ENCODE measurements around the gene PLCB1.

Gene PLCB1

DNA sequence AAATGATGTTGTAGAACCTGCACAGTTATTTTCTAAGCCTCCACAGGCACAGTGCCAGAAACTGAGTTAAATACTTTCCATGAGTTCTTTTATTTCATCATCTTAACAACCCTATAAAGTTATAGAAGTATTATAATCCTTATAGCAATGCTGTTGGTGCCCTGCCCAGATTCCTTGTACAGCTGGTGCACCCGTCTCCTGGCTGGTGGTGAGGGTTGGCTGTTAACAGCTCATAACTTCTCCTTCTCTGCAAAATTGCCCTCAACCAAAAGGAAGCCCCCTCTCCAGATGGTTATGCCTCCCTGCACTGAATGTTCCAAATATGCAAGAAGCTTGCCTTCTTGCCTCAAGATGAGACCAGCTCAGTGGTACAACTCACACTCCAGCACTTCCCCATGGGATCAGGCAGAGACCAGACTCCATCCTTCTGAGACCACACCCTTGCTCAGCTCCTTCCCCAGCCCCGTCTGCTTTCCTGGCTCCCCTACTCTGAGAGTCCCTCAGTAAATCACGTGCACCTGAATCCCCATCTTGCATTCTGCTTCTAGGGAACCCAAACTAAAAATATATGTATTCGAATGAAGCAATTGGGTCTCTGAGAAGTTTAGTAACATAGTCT, 632.4 kb downstream of the PLCB1 start:
- DNase-seq: no peak

- DNase-seq: no peak
Measured at GRCh38 chr20:8766868-8767390, 634.9 kb downstream of the PLCB1 start.

GRCh38 chr20:8774412-8774811, 642.3 kb downstream of the PLCB1 start:
- DNase-seq: no peak

- no peak for DNase-seq
Measured at GRCh38 chr20:8777911-8778310, 645.8 kb downstream of the PLCB1 start.

- DNase-seq: no peak
Measured at GRCh38 chr20:8778387-8778786, 646.3 kb downstream of the PLCB1 start.

DNA sequence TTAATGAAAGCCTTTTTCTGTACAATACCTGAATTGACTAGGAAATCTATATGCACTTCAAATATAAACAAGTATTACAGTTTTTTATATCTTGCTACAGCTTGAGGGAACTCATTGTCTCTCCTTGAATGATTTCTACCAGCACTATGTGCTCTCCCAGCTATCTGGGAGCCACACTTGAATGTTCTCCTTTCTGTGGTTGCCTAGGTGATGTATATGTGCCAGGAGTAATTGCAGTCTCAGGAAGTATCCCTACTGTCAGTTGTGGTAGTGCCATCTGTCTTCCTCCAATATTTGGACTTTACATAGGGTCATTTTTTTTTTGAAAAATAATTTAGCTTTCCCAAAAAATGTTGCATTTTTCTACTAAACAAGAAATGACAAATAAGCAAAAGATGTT, 648.8 kb downstream of the PLCB1 start:
- DNase-seq: no peak

- no peak for DNase-seq
Measured at GRCh38 chr20:8782804-8783203, 650.7 kb downstream of the PLCB1 start.

- no peak for DNase-seq
Measured at GRCh38 chr20:8783734-8784133, 651.7 kb downstream of the PLCB1 start.

DNA sequence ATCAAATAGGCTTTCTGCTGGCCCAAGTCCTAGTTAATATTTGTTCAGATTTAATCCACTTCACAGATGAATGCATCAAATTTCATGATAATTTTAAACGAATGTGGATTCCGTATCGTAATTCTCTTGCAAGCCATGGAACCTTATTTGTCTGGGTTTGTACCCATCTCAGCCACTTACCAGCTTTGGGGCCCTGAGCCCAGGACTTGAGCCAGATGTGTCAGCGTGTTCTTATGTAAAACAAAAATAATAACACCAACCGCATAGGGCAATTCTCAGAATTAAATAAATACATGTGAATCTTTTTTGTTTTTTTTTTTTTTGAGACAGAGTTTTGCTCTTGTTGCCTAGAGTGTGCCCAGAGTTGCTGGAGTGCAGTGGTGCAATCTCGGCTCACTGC, 654.3 kb downstream of the PLCB1 start:
- DNase-seq: no peak

- no peak for DNase-seq
Measured at GRCh38 chr20:8787090-8787489, 655.0 kb downstream of the PLCB1 start.

DNA sequence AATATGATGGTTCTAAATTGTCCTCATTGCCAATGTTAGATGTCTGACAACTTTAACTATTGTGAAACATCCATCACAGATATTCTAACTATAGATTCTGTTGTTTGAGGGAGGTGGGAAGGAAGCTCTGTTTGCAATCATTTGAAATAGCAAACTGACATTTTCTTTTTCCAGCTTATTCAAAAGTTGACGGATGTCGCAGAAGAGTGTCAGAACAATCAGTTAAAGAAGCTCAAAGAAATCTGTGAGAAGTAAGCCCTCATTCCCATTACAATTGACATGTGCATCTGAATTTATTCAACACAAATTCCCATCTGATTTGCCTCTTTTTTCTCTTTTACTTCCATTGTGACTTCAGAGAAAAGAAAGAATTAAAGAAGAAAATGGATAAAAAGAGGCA, 656.2 kb downstream of the PLCB1 start:
- no peak for DNase-seq

DNA sequence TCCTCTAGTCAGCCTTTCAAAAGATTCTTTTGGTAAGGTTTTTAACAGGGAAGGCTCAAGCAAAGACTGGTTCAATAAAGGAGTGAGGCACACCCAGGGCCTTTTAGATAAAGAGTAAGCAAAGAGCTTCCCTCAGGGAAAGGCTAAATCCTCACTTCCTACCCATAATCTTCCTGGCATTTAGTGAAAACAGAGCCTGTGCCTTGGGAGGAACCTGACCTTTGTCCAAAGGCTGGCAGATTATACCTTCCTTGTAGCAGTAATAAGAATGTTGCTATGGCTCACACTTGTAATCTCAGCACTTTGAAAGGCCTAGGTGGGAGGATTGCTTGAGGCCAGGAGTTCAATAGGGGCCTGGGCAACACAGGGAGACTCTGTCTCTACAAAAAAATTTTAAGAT, 656.8 kb downstream of the PLCB1 start:
- DNase-seq: no peak

GRCh38 chr20:8790442-8791074, 658.5 kb downstream of the PLCB1 start:
- DNase-seq: no peak

GRCh38 chr20:8795404-8795803, 663.3 kb downstream of the PLCB1 start:
- DNase-seq: no peak

DNA sequence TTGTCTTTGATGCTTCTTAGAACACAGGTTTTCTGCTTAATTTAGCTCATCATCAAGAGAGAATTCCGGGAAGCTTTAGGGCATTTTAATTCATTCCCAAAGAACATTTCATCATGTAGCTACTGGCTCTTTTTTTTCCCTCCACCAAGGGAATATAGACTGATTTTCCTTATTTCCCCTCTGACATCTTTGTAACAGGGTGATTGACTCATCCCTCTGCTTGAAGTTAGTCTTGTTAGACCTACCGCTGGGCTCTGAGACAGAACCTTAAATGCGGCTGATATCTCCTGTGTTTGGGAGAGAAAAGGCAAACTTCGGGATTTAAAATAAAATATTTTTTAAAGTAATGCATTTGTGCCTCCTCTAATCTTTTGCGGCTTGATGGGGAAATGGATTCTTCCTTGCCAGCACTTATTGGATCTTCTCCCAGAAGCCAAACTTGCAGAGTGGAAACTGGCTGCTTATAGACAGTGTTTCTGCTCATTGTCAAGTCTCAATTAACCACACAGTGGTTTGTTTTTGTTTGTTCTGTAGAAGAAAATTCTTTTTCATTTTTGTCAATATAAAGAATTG, 664.1 kb downstream of the PLCB1 start:
- DNase-seq: no peak

- no peak for DNase-seq
Measured at GRCh38 chr20:8798505-8798904, 666.4 kb downstream of the PLCB1 start.

DNA sequence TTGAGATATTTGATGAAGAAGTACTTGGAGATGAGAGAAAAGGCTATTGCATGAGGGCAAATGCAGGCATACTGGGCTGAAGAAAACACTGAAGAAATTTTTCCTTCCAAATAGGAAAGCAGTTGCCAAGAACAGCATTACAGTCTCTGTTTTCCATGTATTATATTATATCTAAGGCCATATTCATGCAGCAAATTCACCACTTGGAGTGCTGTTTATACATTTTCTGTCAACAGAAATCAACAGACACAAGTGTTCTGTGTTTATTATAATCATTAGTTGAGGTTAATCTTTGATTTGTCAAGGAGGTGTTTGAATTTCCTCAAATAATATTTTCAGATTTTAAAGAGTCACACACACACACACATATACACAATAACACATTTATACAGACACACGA, 668.0 kb downstream of the PLCB1 start:
- DNase-seq: no peak

- DNase-seq: no peak
Measured at GRCh38 chr20:8801686-8802085, 669.6 kb downstream of the PLCB1 start.

DNA sequence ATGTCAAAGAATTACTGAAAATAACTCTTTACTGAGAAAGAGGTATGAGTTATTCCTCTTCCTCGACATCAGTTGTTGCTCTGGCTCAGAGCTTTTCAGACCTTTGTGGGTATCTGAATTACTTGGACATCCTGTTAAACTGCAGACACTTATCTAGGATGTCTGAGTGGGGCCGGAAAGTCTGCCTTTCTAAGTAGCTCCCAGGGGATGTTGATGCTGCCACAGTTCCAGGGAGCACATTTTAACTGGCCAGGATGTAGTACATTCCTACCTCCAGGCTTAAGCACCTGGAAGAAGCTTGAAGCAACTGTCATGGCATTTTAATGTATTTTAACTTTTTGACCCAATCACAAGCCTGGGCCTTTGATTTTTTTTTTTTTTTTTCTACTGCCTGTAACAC, 671.0 kb downstream of the PLCB1 start:
- no peak for DNase-seq

GRCh38 chr20:8803941-8804340, 671.9 kb downstream of the PLCB1 start:
- DNase-seq: no peak

- no peak for DNase-seq
Measured at GRCh38 chr20:8805737-8806442, 673.8 kb downstream of the PLCB1 start.

DNA sequence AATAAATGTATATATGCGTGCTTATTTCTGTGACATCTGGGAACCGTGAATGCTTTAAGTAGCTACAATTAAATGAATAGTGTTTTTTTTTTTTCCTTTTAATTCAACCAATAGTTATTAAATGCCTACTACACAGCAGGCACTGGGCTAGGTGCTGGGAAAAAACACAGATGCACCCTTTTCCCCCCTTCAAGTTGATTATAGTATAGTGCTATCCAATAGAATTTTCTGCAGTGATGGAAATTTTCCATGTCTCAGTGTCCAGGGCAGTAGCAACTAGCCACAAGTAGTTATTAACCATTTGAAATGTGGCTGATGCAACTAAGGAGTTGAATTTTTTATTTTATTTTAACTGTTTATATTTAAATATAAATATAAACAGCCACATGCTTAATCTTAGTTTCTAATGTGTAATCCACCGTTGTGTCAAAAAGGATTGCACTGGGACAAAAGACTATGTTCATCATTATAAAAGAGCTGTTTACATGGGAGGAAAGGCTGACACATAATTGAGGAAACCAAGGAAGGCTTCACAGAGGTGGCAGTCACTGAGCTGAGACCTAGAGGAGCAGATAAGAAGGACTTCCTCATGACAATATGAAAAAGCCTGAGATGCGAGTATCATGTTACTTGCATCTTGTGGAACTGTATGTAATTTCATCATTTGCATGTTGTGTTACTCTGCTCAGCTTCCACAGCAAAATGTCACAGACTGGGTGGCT, 675.6 kb downstream of the PLCB1 start:
- no peak for DNase-seq

GRCh38 chr20:8808202-8808535, 676.1 kb downstream of the PLCB1 start:
- DNase-seq: no peak

Data from SIG-M5 (cell line).